A549 (cell line): ENCODE measurements around the gene MPC1L.

ENCODE experiments used
- CHD2 ChIP-seq: fragments of 150-350 bp; IDR thresholded peaks from 2 replicates; pipeline ENCODE4 v1.6.1; 2014; ENCODE audit warnings: low read length; ENCODE audit not compliant: partially characterized antibody
- EP300 ChIP-seq, 2 experiments: fragments of >200 bp; sonication (Bioruptor Twin); formaldehyde crosslinking; IDR thresholded peaks; 2 replicates in 1 of 2; 3 replicates in 1 of 2; pipeline ENCODE4 v1.6.1; 2016 to 2017
- HOXA7 ChIP-seq: fragments of 250-450 bp; sonication (Bioruptor Pico); IDR thresholded peaks from 2 replicates; pipeline ENCODE4 v1.5.0; 2020; ENCODE audit warnings: mild to moderate bottlenecking, moderate library complexity
- TF ChIP-seq, protein P1 (sequence below): fragments of >200 bp; sonication (Bioruptor Twin); formaldehyde crosslinking; IDR thresholded peaks from 3 replicates; pipeline ENCODE4 v1.5.1; 2016
- TF ChIP-seq, protein P2 (sequence below): fragments of 450-650 bp; IDR thresholded peaks from 2 replicates; pipeline ENCODE4 v1.6.1; 2014; ENCODE audit warnings: antibody characterized with exemption
- TF ChIP-seq, protein P3 (sequence below): IDR thresholded peaks from 2 replicates; pipeline ENCODE4 v1.6.1; 2012

DNA sequence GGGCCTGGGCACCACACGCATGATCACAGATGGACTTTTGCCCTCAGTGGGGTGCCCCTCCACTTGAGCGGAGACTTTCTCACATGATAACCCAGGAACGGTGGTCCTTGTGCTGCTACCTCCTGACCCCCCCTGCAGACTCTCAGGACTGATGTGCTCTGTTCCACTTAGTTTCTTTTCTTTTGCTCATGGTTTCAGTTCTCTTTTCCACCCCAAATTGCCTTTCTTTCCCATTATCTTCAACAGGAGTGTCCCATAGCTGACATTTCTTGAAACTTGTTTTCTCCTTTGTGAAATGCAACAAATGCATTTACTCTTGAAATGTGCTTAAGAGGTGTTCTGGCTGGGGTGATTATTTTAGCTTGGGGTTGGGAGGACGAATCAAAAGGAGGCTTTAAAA, 9.0 kb downstream of the MPC1L start:
- TF ChIP-seq HOXA7 (CRISPR knock-in tag) (no peak), EP300 (IDR thresholded peaks at IDR 0.05) (no peak), CHD2 (no peak)
- TF ChIP-seq, protein P1, sequence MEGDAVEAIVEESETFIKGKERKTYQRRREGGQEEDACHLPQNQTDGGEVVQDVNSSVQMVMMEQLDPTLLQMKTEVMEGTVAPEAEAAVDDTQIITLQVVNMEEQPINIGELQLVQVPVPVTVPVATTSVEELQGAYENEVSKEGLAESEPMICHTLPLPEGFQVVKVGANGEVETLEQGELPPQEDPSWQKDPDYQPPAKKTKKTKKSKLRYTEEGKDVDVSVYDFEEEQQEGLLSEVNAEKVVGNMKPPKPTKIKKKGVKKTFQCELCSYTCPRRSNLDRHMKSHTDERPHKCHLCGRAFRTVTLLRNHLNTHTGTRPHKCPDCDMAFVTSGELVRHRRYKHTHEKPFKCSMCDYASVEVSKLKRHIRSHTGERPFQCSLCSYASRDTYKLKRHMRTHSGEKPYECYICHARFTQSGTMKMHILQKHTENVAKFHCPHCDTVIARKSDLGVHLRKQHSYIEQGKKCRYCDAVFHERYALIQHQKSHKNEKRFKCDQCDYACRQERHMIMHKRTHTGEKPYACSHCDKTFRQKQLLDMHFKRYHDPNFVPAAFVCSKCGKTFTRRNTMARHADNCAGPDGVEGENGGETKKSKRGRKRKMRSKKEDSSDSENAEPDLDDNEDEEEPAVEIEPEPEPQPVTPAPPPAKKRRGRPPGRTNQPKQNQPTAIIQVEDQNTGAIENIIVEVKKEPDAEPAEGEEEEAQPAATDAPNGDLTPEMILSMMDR = no peak
- TF ChIP-seq, protein P2, sequence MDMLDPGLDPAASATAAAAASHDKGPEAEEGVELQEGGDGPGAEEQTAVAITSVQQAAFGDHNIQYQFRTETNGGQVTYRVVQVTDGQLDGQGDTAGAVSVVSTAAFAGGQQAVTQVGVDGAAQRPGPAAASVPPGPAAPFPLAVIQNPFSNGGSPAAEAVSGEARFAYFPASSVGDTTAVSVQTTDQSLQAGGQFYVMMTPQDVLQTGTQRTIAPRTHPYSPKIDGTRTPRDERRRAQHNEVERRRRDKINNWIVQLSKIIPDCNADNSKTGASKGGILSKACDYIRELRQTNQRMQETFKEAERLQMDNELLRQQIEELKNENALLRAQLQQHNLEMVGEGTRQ = no peak
- TF ChIP-seq, protein P3, sequence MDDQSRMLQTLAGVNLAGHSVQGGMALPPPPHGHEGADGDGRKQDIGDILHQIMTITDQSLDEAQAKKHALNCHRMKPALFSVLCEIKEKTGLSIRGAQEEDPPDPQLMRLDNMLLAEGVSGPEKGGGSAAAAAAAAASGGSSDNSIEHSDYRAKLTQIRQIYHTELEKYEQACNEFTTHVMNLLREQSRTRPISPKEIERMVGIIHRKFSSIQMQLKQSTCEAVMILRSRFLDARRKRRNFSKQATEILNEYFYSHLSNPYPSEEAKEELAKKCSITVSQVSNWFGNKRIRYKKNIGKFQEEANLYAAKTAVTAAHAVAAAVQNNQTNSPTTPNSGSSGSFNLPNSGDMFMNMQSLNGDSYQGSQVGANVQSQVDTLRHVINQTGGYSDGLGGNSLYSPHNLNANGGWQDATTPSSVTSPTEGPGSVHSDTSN = no peak
